Activated CD4-positive, alpha-beta T cell treated with anti-CD3 and anti-CD28 coated beads, Interleukin-2, amount 50 U/mL, for 48 hours (primary cell): ENCODE measurements around the gene PLA2G7.
"Not testable (repeated sequence)": the region's sequence is repeated elsewhere in the genome, so short reads cannot be mapped to it uniquely, and the experiment has no call there.

Experiments used
- DNase-seq, 2 experiments: peaks; one replicate each; pipeline ENCODE4 v3.0.0-alpha.2; 2020

The PLA2G7 gene

DNA sequence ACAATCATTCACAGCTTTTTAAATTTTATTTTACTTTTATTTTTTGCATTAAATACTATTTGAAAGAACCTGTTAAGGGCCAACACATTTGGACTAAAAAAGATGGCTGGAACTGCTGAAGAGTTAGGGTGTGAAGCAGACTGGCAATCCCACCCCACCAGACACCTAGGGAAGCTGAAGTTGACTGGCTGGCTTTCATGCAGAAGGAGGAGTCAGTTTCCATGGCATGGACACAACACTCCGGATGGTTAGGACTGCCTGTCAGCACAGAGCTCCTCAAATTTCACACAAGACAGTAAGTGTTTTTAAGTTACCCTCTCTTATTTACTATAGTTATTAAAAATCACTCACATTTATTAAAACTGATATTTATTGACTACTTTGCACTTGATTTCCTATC is 11.5 kb upstream of the PLA2G7 start, which contains the start of gene ANKRD66:
TSS of gene ANKRD66 (plus strand) at position 238 of the 400 bp plus-strand sequence. CDS start 5,016 bp downstream, outside the sequence.
- DNase-seq: no peak

GRCh38 chr6:46745973-46746372 is 10.8 kb upstream of the PLA2G7 start:
- no peak for DNase-seq

GRCh38 chr6:46744159-46744725 is 9.1 kb upstream of the PLA2G7 start:
- DNase-seq: not testable (repeated sequence)

DNA sequence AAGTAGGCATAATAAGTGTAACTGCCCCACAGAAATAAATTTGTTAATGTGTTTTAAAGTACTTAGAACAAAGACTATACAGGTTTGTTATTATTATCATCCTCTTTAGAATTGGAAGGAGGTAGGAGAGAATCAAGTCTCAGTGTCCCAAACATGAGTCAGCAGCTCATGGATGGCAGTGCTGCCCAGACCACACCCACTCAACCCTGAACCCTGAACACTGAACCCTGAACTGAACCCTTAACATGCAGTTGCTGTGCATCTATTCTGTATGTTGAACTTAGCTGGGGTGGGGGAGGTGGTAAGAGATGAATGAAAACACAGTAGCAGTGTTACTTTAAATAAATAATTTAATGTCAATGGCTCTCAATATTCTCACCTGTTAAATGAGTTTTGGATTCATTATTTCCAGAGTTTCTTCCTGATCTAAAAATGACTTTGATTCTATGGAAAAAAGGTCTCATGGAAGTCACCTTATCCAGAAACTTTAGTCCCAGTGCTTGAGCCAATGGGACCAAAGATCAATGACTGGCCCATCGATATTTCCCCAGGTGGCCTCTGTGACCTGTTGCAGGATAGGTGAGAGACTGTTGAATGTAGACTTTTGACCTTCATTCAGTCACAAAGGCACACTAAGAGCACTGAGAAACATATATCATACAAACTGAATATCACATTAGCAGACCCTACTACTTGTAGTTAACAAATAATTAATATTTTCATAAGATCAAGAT is 8.4 kb upstream of the PLA2G7 start:
- DNase-seq: no peak

- DNase-seq: no peak
These were observed 6.7 kb upstream of the PLA2G7 start for GRCh38 chr6:46741910-46742309.

DNA sequence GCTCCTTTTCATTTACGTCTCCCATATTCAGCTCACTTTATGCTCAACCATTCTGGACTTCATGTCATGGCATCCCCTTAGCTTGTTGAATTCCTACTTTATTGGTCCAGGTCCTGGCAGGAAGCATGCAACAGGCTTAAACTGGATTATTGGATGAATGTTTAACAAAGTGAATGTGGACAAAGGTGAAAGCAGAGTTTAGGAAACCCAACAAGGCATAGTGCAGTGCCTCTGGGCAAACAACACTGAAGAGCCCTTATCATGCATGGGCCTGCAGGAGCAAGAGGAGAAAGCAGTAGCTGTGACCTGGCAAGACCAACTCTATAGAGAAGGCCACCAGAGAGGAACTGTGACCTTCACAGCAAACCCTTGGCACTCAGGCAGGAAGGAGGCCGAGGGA is 6.3 kb upstream of the PLA2G7 start:
- DNase-seq: no peak

GRCh38 chr6:46736906-46737305 is 1.7 kb upstream of the PLA2G7 start:
- DNase-seq: no peak

DNA sequence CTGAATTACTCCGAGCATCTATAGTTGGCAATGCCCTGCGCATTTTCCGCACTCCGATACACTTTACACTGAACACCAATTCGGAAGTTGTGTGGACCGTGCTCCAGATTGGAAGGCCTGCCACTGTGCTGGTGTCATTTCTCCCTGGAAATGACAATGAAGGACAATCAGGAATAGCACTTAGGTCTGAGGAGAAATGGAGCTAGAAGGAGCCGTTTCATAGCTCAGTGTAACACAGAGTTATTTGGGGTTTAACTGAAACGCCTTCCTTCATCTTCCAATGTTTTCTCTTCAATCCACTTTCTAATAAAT is 501 bp upstream of the PLA2G7 start:
- no peak for DNase-seq

DNA sequence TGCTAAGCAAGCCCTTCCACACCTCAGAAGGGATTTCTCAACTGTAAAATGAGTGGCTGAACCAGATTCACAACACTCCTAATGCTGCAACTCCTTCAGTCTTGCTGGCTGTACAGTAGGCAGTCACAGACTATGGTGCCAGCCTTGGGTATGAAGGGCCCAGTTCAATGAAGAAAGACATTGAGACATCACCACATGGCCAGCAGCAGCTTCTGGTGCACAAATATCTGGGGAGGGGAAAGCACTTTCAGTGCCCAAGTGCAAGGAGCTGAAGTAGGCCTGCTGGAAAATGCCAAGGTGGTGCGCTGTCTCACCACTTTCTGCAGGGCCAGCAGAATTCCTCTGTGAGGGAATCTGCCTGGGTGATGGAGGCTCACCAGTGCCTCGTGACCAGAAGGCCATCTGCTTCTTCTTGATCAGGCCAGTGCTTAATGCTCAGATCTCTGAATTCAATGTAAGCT is 1.8 kb downstream of the PLA2G7 start:
- DNase-seq: no peak

GRCh38 chr6:46730921-46731461 is 4.2 kb downstream of the PLA2G7 start:
- DNase-seq: no peak

DNA sequence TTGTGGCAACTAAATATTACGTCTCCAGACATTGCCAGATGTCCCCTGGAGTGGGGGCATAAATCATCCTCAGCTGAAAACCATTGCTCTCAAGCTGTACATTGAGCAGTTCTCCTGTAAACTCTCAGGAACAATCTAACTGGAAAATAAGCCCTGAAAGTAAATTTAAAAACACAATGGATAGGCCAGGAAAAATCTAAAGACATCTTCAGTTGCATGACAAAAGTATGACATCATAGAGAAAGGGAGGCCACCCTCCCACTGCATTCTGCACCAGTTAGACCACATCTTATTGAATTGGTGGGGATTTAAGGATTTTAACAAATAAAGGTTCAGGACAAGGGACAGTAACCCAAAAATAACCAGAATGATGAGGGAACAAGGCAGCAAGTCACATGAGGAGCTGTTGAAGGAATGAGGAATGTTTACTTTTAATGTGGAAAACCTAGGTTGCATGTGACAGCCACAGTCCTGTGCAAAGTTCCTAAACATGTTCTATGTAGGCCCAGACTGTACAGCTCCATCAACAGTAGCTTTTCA is 5.3 kb downstream of the PLA2G7 start:
- no peak for DNase-seq

DNA sequence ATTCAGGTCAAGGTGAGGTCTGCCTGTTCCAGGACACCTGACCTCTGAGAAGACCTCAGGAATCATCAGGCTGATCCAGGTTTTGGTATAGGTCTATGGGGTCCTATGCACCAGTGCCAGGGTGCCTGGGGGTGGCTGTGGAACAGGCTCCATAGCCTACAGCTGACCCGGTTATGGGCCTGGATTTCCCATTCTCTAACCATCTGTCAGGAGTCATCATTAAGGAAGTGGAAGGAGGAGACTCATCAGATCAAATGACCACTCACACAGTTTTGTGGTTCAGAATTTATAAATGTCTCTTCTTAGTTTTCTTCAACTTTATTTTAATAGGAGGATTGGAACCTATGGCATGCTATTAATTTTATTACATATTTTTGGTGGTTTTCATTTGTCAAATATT is 14.8 kb downstream of the PLA2G7 start:
- no peak for DNase-seq

GRCh38 chr6:46719099-46719498 is 16.1 kb downstream of the PLA2G7 start:
- no peak for DNase-seq

DNA sequence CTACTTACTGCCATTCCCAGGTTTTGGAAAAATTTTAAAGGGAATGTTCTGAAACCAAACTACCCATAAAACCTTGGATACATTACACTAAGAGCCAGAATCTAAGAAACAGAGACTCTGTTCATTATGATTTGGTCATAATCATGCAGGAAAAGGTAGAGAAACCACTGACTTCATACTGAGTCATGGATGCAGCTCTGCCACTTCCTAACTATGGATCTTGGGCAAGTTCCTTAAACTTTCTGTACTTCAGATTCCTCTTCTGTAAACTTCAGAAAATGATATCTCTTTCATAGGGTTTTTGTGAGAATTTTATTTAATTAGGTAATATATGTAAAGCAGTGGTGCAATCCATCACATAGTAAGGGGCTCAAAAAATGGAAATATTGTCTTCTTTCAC is 20.0 kb downstream of the PLA2G7 start:
- DNase-seq: no peak

- no peak for DNase-seq
These were observed 23.7 kb downstream of the PLA2G7 start for GRCh38 chr6:46711491-46711890.

GRCh38 chr6:46706464-46706863 is 28.7 kb downstream of the PLA2G7 start:
- DNase-seq: no peak

DNA sequence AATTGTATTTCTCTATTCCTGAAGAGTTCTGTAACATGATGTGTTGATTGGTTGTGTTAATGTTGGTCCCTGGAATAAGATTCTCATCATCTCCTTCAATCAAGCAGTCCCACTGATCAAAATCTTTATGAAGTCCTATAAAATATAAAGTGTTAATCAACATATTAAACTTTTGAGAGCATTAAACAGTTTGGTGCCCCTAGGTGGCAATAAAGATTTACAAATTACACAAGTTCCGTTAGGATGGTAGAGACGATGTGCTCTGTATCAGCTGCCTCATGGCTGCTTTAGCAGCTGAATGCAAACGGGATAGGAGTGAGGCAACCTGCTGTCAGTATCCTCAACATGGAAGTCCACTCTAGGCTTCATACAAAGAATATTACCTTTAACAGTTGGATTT is 30.6 kb downstream of the PLA2G7 start:
- DNase-seq: no peak

GRCh38 chr6:46699970-46700369 is 35.2 kb downstream of the PLA2G7 start:
- DNase-seq: no peak

- DNase-seq: no peak
These were observed 44.2 kb downstream of the PLA2G7 start for GRCh38 chr6:46690911-46691451.

DNA sequence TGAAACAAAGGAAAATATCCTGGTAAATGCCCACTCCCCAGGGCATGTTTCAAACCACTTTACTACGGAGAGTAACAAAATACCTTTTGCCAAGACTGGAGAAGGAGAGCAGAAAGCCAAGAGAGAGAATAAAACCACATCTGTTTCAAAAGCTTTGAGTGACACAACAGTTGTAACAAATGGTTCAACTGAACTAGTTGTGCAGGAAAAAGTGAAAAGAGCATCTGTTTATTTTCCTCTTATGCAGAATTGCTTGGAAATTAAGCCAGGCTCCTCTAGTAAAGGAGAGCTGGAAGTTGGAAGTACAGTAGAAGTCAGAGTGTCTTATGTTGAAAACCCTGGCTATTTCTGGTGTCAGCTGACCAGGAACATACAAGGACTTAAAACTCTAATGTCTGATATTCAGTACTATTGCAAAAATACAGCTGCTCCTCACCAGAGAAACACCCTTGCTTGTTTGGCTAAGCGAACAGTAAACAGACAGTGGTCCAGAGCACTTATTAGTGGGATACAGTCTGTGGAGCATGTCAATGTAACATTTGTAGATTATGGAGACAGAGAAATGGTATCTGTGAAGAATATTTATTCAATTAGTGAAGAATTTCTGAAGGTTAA is 44.9 kb downstream of the PLA2G7 start:
- no peak for DNase-seq

DNA sequence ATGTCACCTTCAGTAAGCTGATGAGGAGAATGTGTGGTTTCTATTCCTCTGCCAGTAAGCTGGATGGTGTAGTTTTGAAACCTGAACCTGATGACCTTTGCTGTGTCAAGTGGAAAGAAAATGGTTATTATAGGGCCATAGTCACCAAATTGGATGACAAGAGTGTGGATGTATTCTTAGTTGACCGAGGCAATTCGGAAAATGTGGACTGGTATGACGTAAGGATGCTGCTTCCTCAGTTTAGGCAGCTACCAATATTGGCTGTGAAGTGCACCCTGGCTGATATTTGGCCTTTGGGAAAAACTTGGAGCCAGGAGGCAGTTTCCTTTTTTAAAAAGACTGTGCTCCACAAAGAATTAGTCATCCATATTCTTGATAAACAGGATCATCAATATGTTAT is 45.5 kb downstream of the PLA2G7 start:
- no peak for DNase-seq

DNA sequence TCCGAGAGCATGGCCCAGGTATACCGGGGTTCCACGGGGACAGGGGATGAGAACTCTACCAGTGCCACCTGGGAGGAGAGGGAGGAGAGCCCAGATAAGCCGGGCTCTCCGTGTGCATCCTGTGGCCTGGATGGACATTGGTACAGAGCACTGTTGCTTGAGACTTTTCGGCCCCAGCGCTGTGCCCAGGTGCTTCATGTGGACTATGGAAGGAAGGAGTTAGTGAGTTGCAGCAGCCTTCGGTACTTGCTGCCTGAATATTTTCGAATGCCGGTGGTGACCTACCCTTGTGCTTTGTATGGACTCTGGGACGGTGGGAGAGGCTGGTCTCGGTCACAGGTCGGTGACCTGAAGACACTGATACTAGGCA is 46.2 kb downstream of the PLA2G7 start:
- DNase-seq: no peak

- no peak for DNase-seq
These were observed 46.8 kb downstream of the PLA2G7 start for GRCh38 chr6:46688117-46688965.
